IPS DF 4.7 (cell line): ENCODE results near the gene IGF1R.

Experiments
- DNase-seq: peaks from one replicate; pipeline ENCODE4 v3.0.0-alpha.2; 2013; ENCODE audit warnings: low spot score; ENCODE audit errors: extremely low read depth

IGF1R gene

GRCh38 chr15:98794748-98795147, 146.4 kb downstream of the IGF1R start:
- DNase-seq: no peak

DNA sequence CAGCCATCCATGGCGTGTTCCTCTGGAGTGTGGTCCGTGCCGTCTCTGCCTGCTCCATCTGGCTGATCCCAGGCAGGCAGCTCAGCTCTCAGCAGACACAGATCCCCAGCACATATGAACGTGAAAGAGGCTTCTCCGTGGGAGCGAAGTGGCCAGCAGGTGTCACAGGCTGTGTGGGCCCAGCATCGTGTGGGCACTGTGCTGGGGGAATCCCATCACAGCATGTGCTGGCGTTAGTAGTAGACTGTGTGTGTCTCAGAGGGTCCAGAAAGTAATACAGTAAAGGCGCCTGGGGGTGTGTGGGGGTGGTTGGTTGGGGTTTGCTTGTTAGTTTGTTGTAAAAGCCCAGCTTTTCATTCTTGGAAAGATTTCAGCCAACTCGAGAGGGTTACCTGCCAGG, 147.6 kb downstream of the IGF1R start:
- no peak for DNase-seq

GRCh38 chr15:98796685-98797357, 148.5 kb downstream of the IGF1R start:
- DNase-seq: no peak

DNA sequence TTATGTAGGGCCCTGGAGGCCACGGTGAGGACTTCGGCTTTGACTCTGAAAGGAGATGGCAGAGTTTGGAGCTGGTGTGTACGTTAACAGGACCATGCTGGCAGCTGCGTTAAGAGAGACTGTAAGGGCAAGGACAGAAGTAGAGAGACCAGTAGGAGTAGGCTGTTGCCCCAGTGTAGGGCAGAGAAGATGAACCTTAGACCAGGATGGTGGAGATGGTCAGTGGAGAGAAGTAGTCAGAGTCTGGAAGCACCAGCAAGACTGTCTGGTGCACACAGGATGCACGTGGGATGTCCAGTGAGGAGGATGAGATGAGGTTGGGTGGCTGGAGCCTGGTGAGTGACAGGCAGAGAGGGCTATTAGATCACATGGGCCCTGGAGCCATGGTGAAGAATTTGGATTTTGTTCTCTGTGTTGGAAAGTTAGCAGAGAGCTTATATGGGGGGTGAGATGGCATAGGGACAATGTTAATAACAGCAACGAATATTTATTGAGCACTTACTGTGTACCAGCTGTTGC, 150.1 kb downstream of the IGF1R start:
- no peak for DNase-seq

- DNase-seq: no peak
Measured at GRCh38 chr15:98799461-98800390, 151.4 kb downstream of the IGF1R start.

- DNase-seq: no peak
Measured at GRCh38 chr15:98800437-98801233, 152.3 kb downstream of the IGF1R start.

- DNase-seq: no peak
Measured at GRCh38 chr15:98801234-98801561, 152.9 kb downstream of the IGF1R start.

- no peak for DNase-seq
Measured at GRCh38 chr15:98802187-98802586, 153.8 kb downstream of the IGF1R start.

GRCh38 chr15:98803228-98804056, 155.1 kb downstream of the IGF1R start:
- no peak for DNase-seq

GRCh38 chr15:98804057-98804380, 155.7 kb downstream of the IGF1R start:
- DNase-seq: no peak

- no peak for DNase-seq
Measured at GRCh38 chr15:98805434-98806274, 157.3 kb downstream of the IGF1R start.

GRCh38 chr15:98806275-98806895, 158.0 kb downstream of the IGF1R start:
- no peak for DNase-seq

DNA sequence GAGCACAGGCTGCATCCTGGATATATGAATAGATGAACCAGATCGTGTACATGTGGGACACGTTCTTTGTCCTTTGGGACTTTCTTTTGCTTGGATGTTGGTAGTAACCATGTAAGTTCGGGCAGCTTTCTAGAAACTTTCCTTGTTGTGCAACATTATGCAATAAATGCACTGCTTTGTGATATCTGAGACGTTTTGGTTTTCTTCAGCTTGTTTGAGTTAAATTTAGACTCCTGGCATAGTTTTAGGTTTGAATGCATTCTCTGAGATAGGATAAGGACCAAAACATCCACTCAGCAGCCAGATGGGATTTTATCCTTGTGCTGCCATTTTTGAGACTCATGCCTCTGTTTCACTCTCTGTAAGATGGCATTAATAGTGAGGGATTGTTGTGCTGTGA, 158.9 kb downstream of the IGF1R start:
- DNase-seq: no peak

DNA sequence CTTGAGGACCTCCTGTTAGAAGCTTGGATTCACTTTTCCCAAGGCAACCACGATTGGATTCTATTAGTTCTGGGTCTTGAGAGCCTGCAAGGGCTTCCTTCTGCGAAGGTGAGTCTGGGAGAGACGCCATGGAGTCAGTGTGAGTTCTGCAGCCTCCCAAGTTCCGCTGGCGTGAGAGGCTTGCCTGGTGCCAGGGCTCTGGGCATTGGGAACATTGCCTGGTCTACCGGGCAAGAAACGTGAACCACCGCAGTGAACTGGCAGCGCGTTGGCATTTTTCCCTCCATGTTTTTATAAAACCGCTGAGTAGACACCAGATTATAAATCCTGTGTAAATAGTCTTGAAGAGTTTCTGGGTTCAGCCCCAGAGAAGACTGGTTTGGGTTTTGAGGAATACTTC, 160.9 kb downstream of the IGF1R start:
- no peak for DNase-seq

DNA sequence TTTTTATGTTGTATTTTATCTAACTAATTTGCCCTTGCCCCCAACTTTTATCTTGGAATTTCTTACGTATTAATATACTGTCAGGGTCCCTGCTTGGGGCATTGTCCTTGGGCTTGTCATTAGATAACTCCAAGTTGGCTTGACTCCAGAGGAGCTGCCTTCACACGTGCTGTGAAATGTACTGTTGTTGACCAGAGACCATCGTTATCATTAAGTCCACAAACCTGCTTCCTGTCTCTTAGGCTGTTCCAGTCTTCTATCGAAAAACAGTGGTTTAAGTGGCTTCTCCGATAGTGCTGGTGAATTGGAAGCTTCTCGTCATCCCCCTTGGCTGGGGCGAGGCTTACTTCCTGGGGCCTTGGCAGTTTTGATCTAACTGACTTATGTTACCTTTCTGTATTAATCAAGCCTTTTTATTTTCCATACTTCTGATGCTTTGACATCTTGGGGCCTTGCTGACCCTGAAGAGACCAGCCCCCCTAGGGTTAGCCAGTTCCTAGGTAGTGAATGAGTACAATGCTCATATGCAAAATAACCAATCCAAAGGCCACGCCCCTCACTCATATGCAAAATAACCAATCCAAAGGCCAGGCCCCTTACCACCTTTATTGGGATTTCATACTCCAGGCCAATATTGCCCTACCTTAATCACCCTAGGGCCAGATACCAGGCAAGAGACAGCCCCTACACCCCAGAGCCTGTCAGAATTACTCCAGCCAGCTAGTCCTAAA, 164.5 kb downstream of the IGF1R start:
- DNase-seq: no peak

DNA sequence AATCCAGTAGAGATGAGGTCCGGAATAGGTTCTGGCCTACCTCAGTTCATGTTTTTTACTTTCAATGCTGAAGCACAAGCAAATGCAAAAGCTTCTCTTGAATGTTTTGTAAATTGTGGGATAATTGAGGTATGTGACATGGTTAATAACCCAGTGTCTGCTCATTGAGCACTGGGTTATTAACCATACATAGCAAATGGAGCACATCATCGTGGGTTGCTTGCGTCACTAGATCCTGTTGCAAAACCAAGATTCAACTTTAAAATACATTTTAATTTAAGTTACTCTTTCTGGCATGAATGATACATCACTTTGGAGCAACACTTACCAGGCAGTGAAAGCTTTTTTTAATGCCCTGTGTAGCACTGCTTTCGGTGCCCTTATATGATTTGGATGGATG, 165.6 kb downstream of the IGF1R start:
- DNase-seq: no peak

- no peak for DNase-seq
Measured at GRCh38 chr15:98815207-98815606, 166.9 kb downstream of the IGF1R start.

- DNase-seq: no peak
Measured at GRCh38 chr15:98817745-98818144, 169.4 kb downstream of the IGF1R start.

- peak; percentile 93 for DNase-seq
Measured at GRCh38 chr15:98823012-98823458, 174.7 kb downstream of the IGF1R start.
